NB4 (cell line): ENCODE data around the gene GNB1L.

Experiments
- DNase-seq: peaks from one replicate; pipeline ENCODE4 v3.0.0; 2010; ENCODE audit warnings: low read depth
- H3K4me3 ChIP-seq: one replicate; pipeline ENCODE4 v1.5.1; 2011; ENCODE audit warnings: mild to moderate bottlenecking, low read depth, low read length, moderate library complexity
- MAX ChIP-seq: IDR thresholded peaks from 2 replicates; pipeline ENCODE4 v1.6.1; 2011; ENCODE audit warnings: low read depth, low read length
- MYC ChIP-seq: IDR thresholded peaks from 2 replicates; pipeline ENCODE4 v1.6.1; 2011; ENCODE audit warnings: low read depth, low read length
- POLR2A ChIP-seq: IDR thresholded peaks from 2 replicates; pipeline ENCODE4 v1.6.1; 2011; ENCODE audit warnings: mild to moderate bottlenecking; ENCODE audit not compliant: insufficient read length; ENCODE audit errors: extremely low read depth
- TF ChIP-seq, protein P1 (sequence below): IDR thresholded peaks from one replicate; pipeline ENCODE4 v1.5.1; 2012; ENCODE audit warnings: low read depth, low read length

Gene GNB1L

GRCh38 chr22:19743651-19744050 is 111.0 kb downstream of the GNB1L start:
- TF ChIP-seq, protein P1, sequence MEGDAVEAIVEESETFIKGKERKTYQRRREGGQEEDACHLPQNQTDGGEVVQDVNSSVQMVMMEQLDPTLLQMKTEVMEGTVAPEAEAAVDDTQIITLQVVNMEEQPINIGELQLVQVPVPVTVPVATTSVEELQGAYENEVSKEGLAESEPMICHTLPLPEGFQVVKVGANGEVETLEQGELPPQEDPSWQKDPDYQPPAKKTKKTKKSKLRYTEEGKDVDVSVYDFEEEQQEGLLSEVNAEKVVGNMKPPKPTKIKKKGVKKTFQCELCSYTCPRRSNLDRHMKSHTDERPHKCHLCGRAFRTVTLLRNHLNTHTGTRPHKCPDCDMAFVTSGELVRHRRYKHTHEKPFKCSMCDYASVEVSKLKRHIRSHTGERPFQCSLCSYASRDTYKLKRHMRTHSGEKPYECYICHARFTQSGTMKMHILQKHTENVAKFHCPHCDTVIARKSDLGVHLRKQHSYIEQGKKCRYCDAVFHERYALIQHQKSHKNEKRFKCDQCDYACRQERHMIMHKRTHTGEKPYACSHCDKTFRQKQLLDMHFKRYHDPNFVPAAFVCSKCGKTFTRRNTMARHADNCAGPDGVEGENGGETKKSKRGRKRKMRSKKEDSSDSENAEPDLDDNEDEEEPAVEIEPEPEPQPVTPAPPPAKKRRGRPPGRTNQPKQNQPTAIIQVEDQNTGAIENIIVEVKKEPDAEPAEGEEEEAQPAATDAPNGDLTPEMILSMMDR = no peak
- no peak for TF ChIP-seq MYC
- TF ChIP-seq MAX = no peak
- no peak for TF ChIP-seq POLR2A
- H3K4me3 ChIP-seq = no peak overlapping the region
- DNase-seq = no peak

GRCh38 chr22:19743081-19743480 is 111.6 kb downstream of the GNB1L start:
- TF ChIP-seq POLR2A = no peak
- TF ChIP-seq, protein P1 = no peak
- TF ChIP-seq MAX = no peak
- no peak for TF ChIP-seq MYC
- no peak for DNase-seq
- H3K4me3 ChIP-seq = no peak overlapping the region

- TF ChIP-seq MYC (no peak), MAX (no peak), POLR2A (no peak)
- TF ChIP-seq, protein P1 = no peak
- DNase-seq = no peak
- H3K4me3 ChIP-seq = no peak overlapping the region
Observed at GRCh38 chr22:19742160-19743066, 112.3 kb downstream of the GNB1L start.

DNA sequence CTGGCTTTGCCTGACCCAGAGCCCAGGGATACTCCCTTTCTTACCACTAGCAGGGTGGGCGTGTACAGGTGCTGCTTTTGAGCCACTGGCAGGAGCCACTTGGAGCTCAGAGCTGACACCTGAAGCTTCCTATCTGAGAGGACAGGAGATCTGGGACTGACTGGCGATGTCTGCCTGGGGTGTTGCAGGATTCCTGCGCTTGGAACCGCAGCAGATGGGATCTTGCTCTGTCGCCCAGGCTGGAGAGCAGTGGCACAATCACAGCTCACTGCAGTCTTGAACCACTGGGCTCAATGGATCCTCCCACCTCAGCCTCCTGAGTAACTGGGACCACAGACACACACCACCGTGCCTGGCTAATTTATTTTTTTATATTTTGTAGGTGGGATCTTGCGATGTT is 113.6 kb downstream of the GNB1L start:
- DNase-seq = no peak
- no peak overlapping the region for H3K4me3 ChIP-seq
- no peak for TF ChIP-seq POLR2A

DNA sequence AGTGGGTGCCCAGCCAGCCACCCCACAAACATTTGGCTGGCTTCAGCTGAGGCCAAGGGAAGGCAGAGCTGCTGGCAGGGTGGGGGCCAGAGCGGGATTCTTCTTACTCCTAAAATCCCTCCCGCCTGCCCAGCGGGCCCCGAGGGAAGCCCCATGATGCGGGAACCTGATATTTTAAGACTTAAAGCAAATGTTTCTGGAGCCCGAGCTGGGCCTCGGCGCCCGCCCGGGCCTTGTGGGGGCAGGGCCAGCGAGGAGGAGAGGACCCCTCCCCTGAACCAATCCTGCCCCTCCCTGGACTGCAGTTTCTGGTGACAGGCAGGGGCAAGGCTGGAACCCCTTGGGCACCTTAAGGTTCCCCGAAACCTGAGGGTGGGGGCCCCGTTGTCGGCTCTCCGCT is 114.1 kb downstream of the GNB1L start:
- DNase-seq = no peak
- no peak for TF ChIP-seq MYC
- TF ChIP-seq MAX = no peak
- TF ChIP-seq POLR2A = no peak
- TF ChIP-seq, protein P1 = no peak
- no peak overlapping the region for H3K4me3 ChIP-seq

- no peak overlapping the region for H3K4me3 ChIP-seq
- no peak for DNase-seq
- TF ChIP-seq, protein P1 = no peak
- TF ChIP-seq MYC = no peak
- no peak for TF ChIP-seq POLR2A
Observed at GRCh38 chr22:19739911-19740449, 114.7 kb downstream of the GNB1L start.
